Lung (tissue), 12 donors: ENCODE measurements around the gene FBXO28. TPM values are rescaled to one million over a fixed set of nuclear protein-coding genes. Genes with fewer than 3 reads are reported as not detected.
"Not testable (repeated sequence)": the region's sequence is repeated elsewhere in the genome, so short reads cannot be mapped to it uniquely, and the experiment has no call there.

Experiments used
- ATAC-seq: fragments of 200-7000 bp; cut with Tn5 transposase; one replicate; pipeline ENCODE4 v1.9.1; 2020; ENCODE audit warnings: moderate number of reproducible peaks; ENCODE audit not compliant: insufficient read depth, low FRiP score
- DNase-seq, 3 donors: peaks; one replicate each; pipeline ENCODE4 v3.0.0-alpha.2; 2013 to 2017
- H3K27ac ChIP-seq, 2 donors: one replicate each; pipeline ENCODE4 v1.5.1; 2013; ENCODE audit warnings: mild to moderate bottlenecking in 2 of 2, moderate library complexity in 2 of 2, control low read depth in 1 of 2, inconsistent platforms in 1 of 2, low read depth in 1 of 2, low read length in 1 of 2
- H3K27me3 ChIP-seq, 3 donors: one replicate each; pipeline ENCODE4 v1.5.1; 2013; ENCODE audit warnings: low read length in 2 of 3; ENCODE audit not compliant: control insufficient read depth in 3 of 3, insufficient read depth in 3 of 3
- H3K36me3 ChIP-seq, 4 donors: one replicate each; pipeline ENCODE4 v1.5.1; 2013; ENCODE audit warnings: low read length in 4 of 4, mild to moderate bottlenecking in 1 of 4, moderate library complexity in 1 of 4; ENCODE audit not compliant: control insufficient read depth in 4 of 4, insufficient read depth in 4 of 4
- H3K4me1 ChIP-seq, 5 donors: one replicate each; pipeline ENCODE4 v1.5.1; 2013; ENCODE audit warnings: low read length in 5 of 5, mild to moderate bottlenecking in 2 of 5, moderate library complexity in 1 of 5; ENCODE audit not compliant: control insufficient read depth in 5 of 5, insufficient read depth in 5 of 5
- H3K4me3 ChIP-seq: one replicate; pipeline ENCODE4 v1.5.1; 2013; ENCODE audit warnings: mild to moderate bottlenecking, control low read depth, moderate library complexity
- H3K9ac ChIP-seq, 2 donors: one replicate each; pipeline ENCODE4 v1.5.1; 2013; ENCODE audit warnings: low read length in 2 of 2, control low read depth in 1 of 2; ENCODE audit not compliant: insufficient read depth in 1 of 2
- H3K9me3 ChIP-seq, 4 donors: one replicate each; pipeline ENCODE4 v1.5.1; 2013; ENCODE audit warnings: low read length in 3 of 4, mild to moderate bottlenecking in 1 of 4, moderate library complexity in 1 of 4; ENCODE audit not compliant: control insufficient read depth in 4 of 4, insufficient read depth in 3 of 4
- CTCF ChIP-seq: IDR thresholded peaks from 2 replicates; pipeline ENCODE4 v1.5.1; 2012; ENCODE audit warnings: mild to moderate bottlenecking; ENCODE audit errors: control extremely low read depth, extremely low read depth
- WGBS, 2 donors: extraction: QIAGEN DNeasy Blood & Tissue Kit; methylation state at CpG; one replicate each; pipeline ENCODE4 v1.1.7; 2013; 5-methylcytosine and 5-hydroxymethylcytosine counted together
- polyA plus RNA-seq, 2 donors: library from polyadenylated mRNA; stranded (reverse); fragments of 200-250 nt; gene quantifications; one replicate each; pipeline ENCODE4 v1.2.1, GENCODE V29; 2013
- total RNA-seq, 2 donors: library from RNA; depleted of rRNA in 1 of 2; stranded (reverse); fragments of >200 nt in 1 of 2; gene quantifications; one replicate each; pipeline ENCODE4 v1.2.1, GENCODE V29; 2014 to 2021
- donor health status: control.
- donor health status: control.
- donor health status: Bipolar disorder and iron deficiency.
- donor health status: healthy.
- donor health status: DM: yes; HTN: yes; CAD: no.

FBXO28 gene
- total and polyA plus RNA-seq, 4 donors: 10.1 to 41.5 (median 19.7) TPM

DNA sequence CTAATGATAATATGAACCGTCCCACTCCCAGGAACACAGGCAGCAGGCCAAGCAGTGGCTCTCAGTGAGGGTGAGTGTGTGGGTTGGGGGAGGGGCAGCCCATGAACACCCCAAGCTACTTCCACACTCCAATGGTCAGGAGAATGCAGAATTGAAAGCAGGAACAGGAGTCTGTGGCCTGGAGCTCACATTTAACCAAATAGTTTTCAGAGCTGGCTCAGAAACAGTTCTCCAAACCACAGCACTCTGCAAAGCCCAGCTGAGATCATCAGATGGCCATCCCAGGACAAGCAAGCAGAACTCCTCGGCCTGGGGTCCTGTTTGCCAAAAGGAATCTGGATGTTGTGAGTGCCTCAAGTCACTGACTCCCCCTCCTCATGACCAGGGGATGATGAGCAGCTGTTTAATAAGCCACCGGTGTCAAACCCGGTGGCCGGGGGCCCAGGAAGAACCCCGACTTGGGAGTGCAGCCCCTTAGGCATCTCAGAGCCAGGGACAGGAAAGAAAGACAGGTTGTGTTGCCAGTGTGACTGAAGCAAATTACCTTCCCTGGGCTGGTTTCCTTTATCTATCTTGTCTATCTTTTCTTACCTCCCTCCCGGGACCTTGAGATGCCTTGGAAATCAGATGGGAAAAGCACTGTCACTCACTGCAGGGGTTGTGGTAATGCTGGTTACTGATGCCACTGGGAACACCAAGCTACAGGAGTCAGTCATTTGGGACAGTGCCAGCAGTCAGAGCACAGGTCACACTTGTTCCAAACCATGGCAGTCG lies 89.5 kb downstream of the FBXO28 start:
- Histone ChIP-seq H3K4me3 (no peak overlapping the region), H3K27ac (no peak overlapping the region), H3K9me3 (peaks cover 0 to 2% (median 0%) of the 10 kb centered on the region in 4 donors), H3K9ac (no peak overlapping the region), H3K36me3 (no peaks in the 10 kb centered on the region), H3K4me1 (peaks cover 0 to 24% (median 6%) of the 10 kb centered on the region in 5 donors), H3K27me3 (no peaks in the 10 kb centered on the region)
- DNase-seq (peak in 2 of 3 donors; percentile 21 to 40), ATAC-seq (no peak)
- WGBS, 2 donors: 58 to 70% methylated on average over 8 of the region's 8 CpGs
- TF ChIP-seq CTCF: no peak

- no peak for TF ChIP-seq CTCF
- H3K9me3 ChIP-seq: peaks cover 0 to 2% (median 0%) of the 10 kb centered on the region in 4 donors
- ATAC-seq: peak; percentile 38
- H3K9ac ChIP-seq: no peak overlapping the region
- H3K36me3 ChIP-seq: no peaks in the 10 kb centered on the region
- H3K4me3 ChIP-seq: no peak overlapping the region
- 24 to 26% methylated on average over 4 of the region's 4 CpGs for WGBS, 2 donors
- peak; percentile 58 to 74 (median 61) for DNase-seq
- H3K27ac ChIP-seq: peak overlapping the region in 1 of 2 donors; percentile 8
- H3K27me3 ChIP-seq: no peaks in the 10 kb centered on the region
- peaks cover 0 to 24% (median 6%) of the 10 kb centered on the region in 5 donors for H3K4me1 ChIP-seq
These were observed 91.5 kb downstream of the FBXO28 start for GRCh38 chr1:224205438-224205840.

- not testable (repeated sequence) for H3K9ac ChIP-seq, H3K27me3 ChIP-seq, ATAC-seq, H3K36me3 ChIP-seq, H3K4me3 ChIP-seq, H3K9me3 ChIP-seq, H3K27ac ChIP-seq
- H3K4me1 ChIP-seq: peaks cover 0 to 25% (median 6%) of the 10 kb centered on the region in 5 donors
- peak; percentile 30 to 60 (median 53) for DNase-seq
- 78 to 81% methylated on average over 10 of the region's 10 CpGs for WGBS, 2 donors
These were observed 92.1 kb downstream of the FBXO28 start for GRCh38 chr1:224205931-224206538.

GRCh38 chr1:224211206-224211962 lies 97.5 kb downstream of the FBXO28 start:
- H3K36me3 ChIP-seq: no peaks in the 10 kb centered on the region
- 69 to 84% methylated on average over 4 of the region's 4 CpGs for WGBS, 2 donors
- H3K9ac ChIP-seq: no peak overlapping the region
- no peaks in the 10 kb centered on the region for H3K27me3 ChIP-seq
- no peak for TF ChIP-seq CTCF
- H3K4me3 ChIP-seq: no peak overlapping the region
- ATAC-seq (no peak), DNase-seq (peak; percentile 29 to 72 (median 52))
- H3K4me1 ChIP-seq: peaks cover 0 to 8% (median 2%) of the 10 kb centered on the region in 5 donors
- no peaks in the 10 kb centered on the region for H3K9me3 ChIP-seq
- H3K27ac ChIP-seq: no peak overlapping the region
